GM18907 (cell line): ENCODE data around the gene CDH4.

Experiments used
- ATAC-seq: cut with Tn5 transposase; IDR thresholded peaks from one replicate; pipeline ENCODE4 v1.9.1; 2021; ENCODE audit warnings: mild to moderate bottlenecking, moderate library complexity; ENCODE audit not compliant: unreplicated experiment

CDH4 gene

GRCh38 chr20:61876952-61877728 lies 625.1 kb downstream of the CDH4 start:
- no peak for ATAC-seq

GRCh38 chr20:61877776-61878477 lies 625.9 kb downstream of the CDH4 start:
- ATAC-seq: no peak

- no peak for ATAC-seq
These were observed 626.6 kb downstream of the CDH4 start for GRCh38 chr20:61878478-61879302.

GRCh38 chr20:61879303-61879620 lies 627.2 kb downstream of the CDH4 start:
- ATAC-seq: no peak

- no peak for ATAC-seq
These were observed 627.6 kb downstream of the CDH4 start for GRCh38 chr20:61879694-61880093.

GRCh38 chr20:61880706-61881105 lies 628.6 kb downstream of the CDH4 start:
- ATAC-seq: no peak

GRCh38 chr20:61881416-61881815 lies 629.4 kb downstream of the CDH4 start:
- ATAC-seq: no peak

GRCh38 chr20:61881861-61882260 lies 629.8 kb downstream of the CDH4 start:
- ATAC-seq: no peak

- ATAC-seq: no peak
These were observed 630.9 kb downstream of the CDH4 start for GRCh38 chr20:61882716-61883615.

- no peak for ATAC-seq
These were observed 631.9 kb downstream of the CDH4 start for GRCh38 chr20:61883857-61884393.

- ATAC-seq: no peak
These were observed 632.7 kb downstream of the CDH4 start for GRCh38 chr20:61884571-61885389.

- no peak for ATAC-seq
These were observed 634.0 kb downstream of the CDH4 start for GRCh38 chr20:61885759-61886715.

- ATAC-seq: no peak
These were observed 634.9 kb downstream of the CDH4 start for GRCh38 chr20:61886721-61887595.

GRCh38 chr20:61887596-61888093 lies 635.6 kb downstream of the CDH4 start:
- ATAC-seq: no peak

GRCh38 chr20:61888101-61888865 lies 636.2 kb downstream of the CDH4 start:
- ATAC-seq: no peak

- ATAC-seq: no peak
These were observed 637.6 kb downstream of the CDH4 start for GRCh38 chr20:61889659-61890058.
